Smooth muscle cell (in vitro differentiated cells): ENCODE results near the gene IFIT1B. TPM values are rescaled to one million over a fixed set of nuclear protein-coding genes. Genes with fewer than 3 reads are reported as not detected.
"Not testable (repeated sequence)": the region's sequence is repeated elsewhere in the genome, so short reads cannot be mapped to it uniquely, and the experiment has no call there.

ENCODE experiments used
- DNase-seq: peaks from one replicate; lab custom pipeline; 2025; ENCODE audit not compliant: unreplicated experiment; lab: John Stamatoyannopoulos, UW
- H2AFZ ChIP-seq: fragments of 200-600 bp; sonication (generic); 2 replicates; pipeline ENCODE4 v1.6.0; 2016; ENCODE audit warnings: antibody characterized with exemption, low read depth, mild to moderate bottlenecking
- H3F3A ChIP-seq: fragments of 200-600 bp; sonication (generic); 2 replicates; pipeline ENCODE4 v1.6.0; 2017; ENCODE audit warnings: antibody characterized with exemption, low read depth
- H3K27ac ChIP-seq: fragments of 200-600 bp; sonication (generic); 2 replicates; pipeline ENCODE4 v1.5.1; 2016; ENCODE audit warnings: low read depth, mild to moderate bottlenecking
- H3K27me3 ChIP-seq: fragments of 200-600 bp; sonication (generic); 2 replicates; pipeline ENCODE4 v1.6.1; 2016; ENCODE audit warnings: low read depth, mild to moderate bottlenecking
- H3K36me3 ChIP-seq: fragments of 200-600 bp; sonication (generic); 2 replicates; pipeline ENCODE4 v1.5.1; 2016; ENCODE audit warnings: low read depth
- H3K4me1 ChIP-seq: fragments of 200-600 bp; sonication (generic); 2 replicates; pipeline ENCODE4 v1.5.1; 2016; ENCODE audit warnings: low read depth
- H3K4me2 ChIP-seq: fragments of 200-600 bp; sonication (generic); 2 replicates; pipeline ENCODE4 v1.6.0; 2016; ENCODE audit warnings: mild to moderate bottlenecking
- H3K4me3 ChIP-seq: fragments of 200-600 bp; sonication (generic); 2 replicates; pipeline ENCODE4 v1.5.1; 2016; ENCODE audit warnings: mild to moderate bottlenecking
- H3K79me2 ChIP-seq: fragments of 200-600 bp; sonication (generic); 2 replicates; pipeline ENCODE4 v1.6.0; 2016; ENCODE audit warnings: low read depth, mild to moderate bottlenecking
- H3K9ac ChIP-seq: fragments of 200-600 bp; sonication (generic); 2 replicates; pipeline ENCODE4 v1.6.0; 2016; ENCODE audit warnings: low read depth
- H3K9me3 ChIP-seq: fragments of 200-600 bp; sonication (generic); replicated peaks from 2 replicates; pipeline ENCODE4 v1.5.1; 2016; ENCODE audit warnings: low read depth
- H4K20me1 ChIP-seq: fragments of 200-600 bp; sonication (generic); 2 replicates; pipeline ENCODE4 v1.6.0; 2016; ENCODE audit warnings: low read depth
- CTCF ChIP-seq: fragments of 200-600 bp; sonication (generic); IDR thresholded peaks from 2 replicates; pipeline ENCODE4 v1.5.1; 2017; ENCODE audit warnings: borderline replicate concordance, mild to moderate bottlenecking, antibody characterized with exemption; ENCODE audit not compliant: insufficient read depth, poor library complexity, severe bottlenecking
- WGBS: methylation state at CpG from one replicate; pipeline ENCODE4 v1.1.7; 2016; ENCODE audit warnings: low lambda C conversion rate; 5-methylcytosine and 5-hydroxymethylcytosine counted together
- polyA plus RNA-seq: library from polyadenylated mRNA; unstranded; fragments of >200 nt; fragmentation: Nextera tagmentation; extraction: Ambion mirVana; gene quantifications from 2 replicates; pipeline ENCODE4 v1.2.1, GENCODE V29; 2016
- total RNA-seq: library from RNA; depleted of rRNA; stranded (reverse); fragments of >200 nt; gene quantifications from 2 replicates; pipeline ENCODE4 v1.2.3, GENCODE V29; 2014

The IFIT1B gene
- total RNA-seq (not detected in 2 replicates), polyA plus RNA-seq (not detected in 2 replicates)

GRCh38 chr10:89377705-89378637 is at the start of gene IFIT1B:
IFIT1B (plus strand) TSS chr10:89378056; CDS start chr10:89378136, 80 bp downstream.
- no peak within 1 kb of the TSS for H3K27ac ChIP-seq
- WGBS, result 75% methylated on average over 5 of the region's 5 CpGs
- DNase-seq, result no peak
- H2AFZ ChIP-seq, result no peak within 1 kb of the TSS
- no peaks in the 10 kb centered on the region for H4K20me1 ChIP-seq
- H3K4me1 ChIP-seq, result no peaks in the 10 kb centered on the region
- no peak within 1 kb of the TSS for H3K4me3 ChIP-seq
- no peak for TF ChIP-seq CTCF
- H3K9me3 ChIP-seq, result no peaks in the 10 kb centered on the region
- H3K9ac ChIP-seq, result no peak within 1 kb of the TSS
- H3K36me3 ChIP-seq, result no peaks in the 10 kb centered on the region
- no peaks in the 10 kb centered on the region for H3K27me3 ChIP-seq
- no peaks in the 10 kb centered on the region for H3F3A ChIP-seq
- no peak within 1 kb of the TSS for H3K4me2 ChIP-seq
- H3K79me2 ChIP-seq, result no peaks in the 10 kb centered on the region

- Histone ChIP-seq H3K4me2 (peak overlapping the region; percentile 85), H3K79me2 (no peaks in the 10 kb centered on the region), H3K27me3 (no peaks in the 10 kb centered on the region), H3F3A (peaks cover 40% of the 10 kb centered on the region), H3K36me3 (no peaks in the 10 kb centered on the region), H3K4me3 (no peak overlapping the region), H3K4me1 (peaks cover 23% of the 10 kb centered on the region), H3K9ac (no peak overlapping the region), H4K20me1 (no peaks in the 10 kb centered on the region), H3K9me3 (no peaks in the 10 kb centered on the region), H3K27ac (peak overlapping the region; percentile 96), H2AFZ (no peak overlapping the region)
- DNase-seq, result no peak
- TF ChIP-seq CTCF, result no peak
- WGBS, result 98% methylated on average over 2 of the region's 2 CpGs
These were observed 48.7 kb upstream of the IFIT1B start for GRCh38 chr10:89329151-89329550.

- not testable (repeated sequence) for H3K27me3 ChIP-seq, H3K9me3 ChIP-seq, H2AFZ ChIP-seq, H4K20me1 ChIP-seq, H3K27ac ChIP-seq, H3K4me2 ChIP-seq, H3K9ac ChIP-seq, H3K79me2 ChIP-seq, DNase-seq, H3K4me3 ChIP-seq, H3K36me3 ChIP-seq
- 31% methylated on average over 3 of the region's 3 CpGs for WGBS
- H3F3A ChIP-seq, result peaks cover 40% of the 10 kb centered on the region
- peaks cover 24% of the 10 kb centered on the region for H3K4me1 ChIP-seq
These were observed 47.8 kb upstream of the IFIT1B start for GRCh38 chr10:89330014-89330413.

- Histone ChIP-seq H3K27me3 (no peaks in the 10 kb centered on the region), H3K79me2 (no peaks in the 10 kb centered on the region), H3K9ac (no peak overlapping the region), H2AFZ (no peak overlapping the region), H3K27ac (no peak overlapping the region), H3K4me2 (no peak overlapping the region), H3K9me3 (no peaks in the 10 kb centered on the region), H3F3A (peaks cover 40% of the 10 kb centered on the region), H3K4me3 (no peak overlapping the region), H3K4me1 (peaks cover 24% of the 10 kb centered on the region), H4K20me1 (no peaks in the 10 kb centered on the region), H3K36me3 (no peaks in the 10 kb centered on the region)
- no peak for TF ChIP-seq CTCF
- DNase-seq, result no peak
These were observed 47.2 kb upstream of the IFIT1B start for GRCh38 chr10:89330537-89331212.

GRCh38 chr10:89331487-89332122 is 46.3 kb upstream of the IFIT1B start:
- not testable (repeated sequence) for H3K79me2 ChIP-seq, DNase-seq, H4K20me1 ChIP-seq, H3K9me3 ChIP-seq, H3K27me3 ChIP-seq, H3K36me3 ChIP-seq
- peaks cover 40% of the 10 kb centered on the region for H3F3A ChIP-seq
- H2AFZ ChIP-seq, result peak overlapping the region; percentile 79
- peak overlapping the region; percentile 79 for H3K4me2 ChIP-seq
- peak overlapping the region; percentile 37 for H3K4me3 ChIP-seq
- H3K27ac ChIP-seq, result peak overlapping the region; percentile 88
- 89% methylated on average over 14 of the region's 14 CpGs for WGBS
- peaks cover 24% of the 10 kb centered on the region for H3K4me1 ChIP-seq
- peak overlapping the region; percentile 54 for H3K9ac ChIP-seq
